ENCODE results near the gene HSPA9.

HSPA9 gene

GRCh38 chr5:138595180-138595795 is 20.1 kb upstream of the HSPA9 start:
- DNase-seq = no peak

GRCh38 chr5:138594305-138595058 is 19.3 kb upstream of the HSPA9 start:
- DNase-seq = no peak

GRCh38 chr5:138588013-138588788 is 13.0 kb upstream of the HSPA9 start:
- DNase-seq = no peak

- DNase-seq = no peak
Measured at GRCh38 chr5:138585157-138585556, 10.0 kb upstream of the HSPA9 start.

GRCh38 chr5:138583984-138584637 is 8.9 kb upstream of the HSPA9 start:
- DNase-seq = no peak

GRCh38 chr5:138582959-138583358 is 7.8 kb upstream of the HSPA9 start:
- DNase-seq = no peak

GRCh38 chr5:138580777-138581176 is 5.6 kb upstream of the HSPA9 start:
- DNase-seq = no peak

GRCh38 chr5:138580001-138580400 is 4.8 kb upstream of the HSPA9 start:
- DNase-seq = no peak

- no peak for DNase-seq
Measured at GRCh38 chr5:138579517-138579863, 4.3 kb upstream of the HSPA9 start.

GRCh38 chr5:138577452-138577851 is 2.3 kb upstream of the HSPA9 start:
- DNase-seq = no peak

- DNase-seq = no peak
Measured at GRCh38 chr5:138574744-138575193, 432 bp downstream of the HSPA9 start.

GRCh38 chr5:138573949-138574670 is 1.1 kb downstream of the HSPA9 start:
- no peak for DNase-seq

GRCh38 chr5:138573223-138573622 is 2.0 kb downstream of the HSPA9 start:
- DNase-seq = no peak

GRCh38 chr5:138570871-138571270 is 4.3 kb downstream of the HSPA9 start:
- no peak for DNase-seq

GRCh38 chr5:138569782-138570181 is 5.4 kb downstream of the HSPA9 start:
- no peak for DNase-seq

GRCh38 chr5:138568061-138568824 is 7.0 kb downstream of the HSPA9 start:
- no peak for DNase-seq

GRCh38 chr5:138566792-138567191 is 8.4 kb downstream of the HSPA9 start:
- DNase-seq = no peak

- DNase-seq = no peak
Measured at GRCh38 chr5:138565100-138565821, 9.9 kb downstream of the HSPA9 start.

GRCh38 chr5:138564242-138564641 is 11.0 kb downstream of the HSPA9 start:
- DNase-seq = no peak

GRCh38 chr5:138563340-138564118 is 11.7 kb downstream of the HSPA9 start:
- DNase-seq = no peak

Data from hippocampal formation (tissue), 2 donors.